GM21529 (cell line): Measurements from ENCODE around the gene PRR13.

Experiments used
- ATAC-seq: cut with Tn5 transposase; IDR thresholded peaks from one replicate; pipeline ENCODE4 v1.9.1; 2021; ENCODE audit not compliant: unreplicated experiment

PRR13 gene

DNA sequence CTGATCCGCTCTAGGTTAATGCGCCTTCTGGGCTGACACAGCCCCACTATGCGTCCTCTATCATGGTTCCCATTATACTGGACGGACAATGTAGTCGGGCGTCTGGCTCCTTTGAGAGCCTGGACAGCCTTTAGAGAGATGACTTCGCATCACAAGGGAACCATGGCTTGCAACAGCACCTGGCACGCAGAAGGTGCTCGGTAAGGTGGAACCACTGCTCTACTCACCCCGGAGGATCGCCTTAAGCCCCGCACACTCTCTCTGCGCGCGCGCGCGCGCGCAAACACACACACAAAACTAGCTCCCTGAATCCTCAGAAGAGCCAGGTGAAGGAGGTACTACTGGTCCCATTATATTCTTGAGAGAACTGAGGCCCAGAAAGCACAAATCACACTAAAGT is 50.7 kb downstream of the PRR13 start:
- ATAC-seq, result no peak

DNA sequence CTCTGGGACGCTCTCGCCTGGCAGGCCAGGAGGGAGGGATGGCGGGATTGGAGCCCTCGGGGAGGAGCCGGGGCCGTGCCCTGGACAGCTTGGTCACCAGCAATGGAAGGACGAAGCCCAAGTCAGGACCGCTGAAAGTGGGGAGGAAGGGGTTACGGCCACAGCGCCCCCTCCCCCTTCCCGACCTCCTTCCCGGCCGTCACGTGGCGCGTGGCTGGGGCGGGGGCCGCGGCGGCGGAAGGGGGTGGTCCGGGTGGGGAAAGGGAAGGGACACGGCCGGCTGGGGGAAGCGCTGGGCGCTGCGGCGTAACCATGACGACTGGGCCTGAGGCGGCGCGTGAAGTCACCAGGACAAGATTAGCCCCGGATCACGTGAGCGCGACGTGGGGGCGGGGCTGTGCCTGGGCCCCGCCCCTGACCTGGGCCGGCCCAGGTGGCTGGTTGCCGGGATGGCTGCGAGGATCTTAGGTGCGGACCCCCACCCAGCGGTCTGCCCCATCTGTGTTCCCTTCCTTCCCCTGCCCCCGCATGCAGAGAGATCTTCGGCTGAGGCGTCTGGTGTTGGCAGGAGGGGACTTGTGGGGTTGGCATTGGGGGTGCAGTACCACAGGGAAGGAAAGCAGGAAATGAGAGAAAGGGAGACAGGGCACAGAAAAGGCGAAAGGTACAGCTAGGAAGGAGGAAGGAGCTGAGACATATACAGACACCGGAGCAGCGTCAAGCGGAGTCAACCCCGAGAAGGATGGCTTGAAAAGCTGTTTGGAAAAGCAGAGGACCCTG is 51.5 kb downstream of the PRR13 start:
- ATAC-seq, result peak; percentile 96

DNA sequence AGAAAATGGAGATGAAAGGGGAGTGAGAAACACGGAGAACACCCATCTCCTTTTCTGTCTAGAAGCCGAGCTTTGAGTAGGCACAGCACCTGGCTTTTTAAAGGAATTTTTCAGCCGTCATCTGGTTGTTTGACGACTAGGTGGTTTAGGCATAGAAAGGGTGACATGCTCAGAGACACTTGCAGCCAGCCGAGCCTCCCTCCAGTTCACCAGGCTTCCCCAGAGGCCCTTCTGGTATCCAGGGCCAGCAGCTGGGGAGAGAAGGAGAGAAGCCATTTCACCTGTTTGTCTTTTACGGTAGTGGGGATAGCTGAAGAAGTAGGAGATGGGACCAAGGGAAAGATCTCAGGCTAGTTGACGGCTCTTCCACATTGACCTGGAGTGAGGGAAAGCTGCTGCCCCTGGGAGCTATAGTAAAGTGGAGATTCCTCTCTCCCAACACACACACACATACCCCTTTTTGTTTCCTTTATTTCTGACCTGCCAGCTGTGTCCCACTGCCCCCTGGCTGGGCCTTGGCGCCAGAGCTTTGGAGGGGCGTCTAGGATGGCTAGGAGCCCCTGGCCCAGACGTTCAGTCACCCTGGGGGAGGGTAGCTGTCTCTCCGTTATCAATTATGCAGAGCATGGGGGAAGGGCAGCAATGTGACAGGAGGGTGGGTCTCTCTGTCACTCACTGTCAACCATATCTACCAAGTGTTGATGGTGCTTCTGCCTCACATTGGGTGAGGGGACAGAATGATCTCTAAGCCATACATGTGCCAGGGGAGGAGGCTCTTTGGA is 52.3 kb downstream of the PRR13 start:
- no peak for ATAC-seq
